HG02678 (cell line): ENCODE results near the gene ARFGAP3.

Source experiments
- ATAC-seq: cut with Tn5 transposase; IDR thresholded peaks from one replicate; pipeline ENCODE4 v1.9.1; 2021; ENCODE audit warnings: mild to moderate bottlenecking, moderate library complexity; ENCODE audit not compliant: unreplicated experiment

ARFGAP3 gene

DNA sequence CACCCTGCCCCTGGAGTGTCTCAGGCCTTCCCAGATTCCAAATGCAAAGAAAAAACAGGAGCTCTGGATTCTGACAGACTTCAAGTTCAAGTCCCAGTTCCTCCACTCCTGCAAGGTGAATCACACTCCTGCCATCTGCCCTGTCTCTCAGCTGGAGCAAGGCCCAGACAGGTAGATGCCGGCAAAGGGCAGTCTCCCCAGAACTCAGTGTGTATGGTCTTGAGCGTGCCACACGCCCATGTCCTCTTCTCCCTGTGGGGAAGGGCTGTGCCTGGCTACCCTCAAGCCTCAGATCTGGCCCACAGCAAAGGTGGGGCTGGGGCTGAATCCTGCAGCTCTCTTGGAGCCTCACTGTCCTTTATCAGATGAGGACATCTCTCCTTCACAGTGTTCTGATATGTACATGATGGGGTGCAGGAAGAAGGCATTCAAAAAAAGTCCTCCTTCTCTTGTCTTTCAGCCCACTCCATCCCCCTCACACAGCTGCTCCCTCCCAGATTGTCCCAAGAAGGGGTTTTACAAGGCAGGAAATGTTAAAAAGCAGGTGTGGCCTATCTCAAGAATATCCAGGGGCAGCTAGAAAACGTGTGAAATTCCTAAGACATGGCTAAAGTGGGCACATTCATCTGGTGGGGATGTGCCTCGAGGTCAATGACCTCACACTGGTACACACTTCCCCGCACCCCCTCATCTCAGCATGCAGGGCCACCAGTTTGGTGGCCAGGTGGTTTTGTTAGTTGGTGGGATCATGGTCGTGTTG lies 27.7 kb upstream of the ARFGAP3 start:
- ATAC-seq = no peak

- ATAC-seq = no peak
Observed at GRCh38 chr22:42883970-42884369, 26.9 kb upstream of the ARFGAP3 start.

DNA sequence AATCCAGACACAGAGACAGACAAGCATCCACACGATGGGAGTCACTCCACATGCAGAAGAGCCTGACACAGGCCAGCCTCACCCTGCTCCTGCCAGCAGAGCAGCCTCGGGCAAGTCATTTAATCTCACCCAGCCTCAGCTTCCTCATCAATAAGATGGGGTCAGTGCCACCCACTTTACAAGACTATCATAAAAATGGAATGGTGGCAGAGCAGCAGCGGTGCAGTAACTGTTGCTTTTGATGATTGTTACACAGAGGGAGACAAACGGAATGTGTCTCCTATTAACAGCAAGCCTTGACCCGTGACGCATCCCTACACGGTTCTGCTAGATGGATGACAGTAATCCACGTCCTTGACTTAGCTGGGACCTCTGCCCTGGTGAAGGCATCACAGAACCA lies 26.0 kb upstream of the ARFGAP3 start:
- no peak for ATAC-seq

DNA sequence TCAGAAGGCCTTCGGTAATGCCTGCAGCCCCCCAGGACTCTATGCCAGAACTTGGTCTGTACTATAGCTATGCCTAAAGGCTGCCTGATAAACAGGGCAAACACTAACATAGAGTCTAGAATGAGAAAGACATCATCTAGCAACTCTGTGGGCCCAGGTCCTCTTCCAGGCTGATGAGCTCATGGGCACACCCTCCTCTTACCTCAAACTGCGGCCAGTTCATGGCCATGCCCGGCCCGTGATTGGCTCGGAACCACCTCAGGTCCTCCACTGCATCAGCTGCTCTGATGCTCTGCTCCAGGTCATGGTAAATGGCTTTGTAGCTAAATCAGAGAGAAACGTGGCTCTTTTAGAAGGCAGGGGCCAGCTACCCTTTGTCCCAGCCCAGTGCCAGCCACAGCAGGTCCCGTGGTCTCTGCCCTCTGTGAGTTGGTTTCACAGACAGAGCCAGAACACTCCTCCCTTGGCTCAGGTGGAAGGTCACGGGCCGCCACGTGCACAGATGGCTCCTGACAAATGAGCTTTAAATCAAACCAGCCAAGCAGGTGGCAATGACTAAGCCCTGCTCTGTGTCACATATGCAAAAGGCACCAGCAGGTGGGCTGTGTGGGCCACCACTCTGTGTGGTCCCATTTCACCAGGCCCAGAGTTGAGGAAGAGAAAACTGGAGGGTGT lies 25.0 kb upstream of the ARFGAP3 start:
- ATAC-seq = no peak

DNA sequence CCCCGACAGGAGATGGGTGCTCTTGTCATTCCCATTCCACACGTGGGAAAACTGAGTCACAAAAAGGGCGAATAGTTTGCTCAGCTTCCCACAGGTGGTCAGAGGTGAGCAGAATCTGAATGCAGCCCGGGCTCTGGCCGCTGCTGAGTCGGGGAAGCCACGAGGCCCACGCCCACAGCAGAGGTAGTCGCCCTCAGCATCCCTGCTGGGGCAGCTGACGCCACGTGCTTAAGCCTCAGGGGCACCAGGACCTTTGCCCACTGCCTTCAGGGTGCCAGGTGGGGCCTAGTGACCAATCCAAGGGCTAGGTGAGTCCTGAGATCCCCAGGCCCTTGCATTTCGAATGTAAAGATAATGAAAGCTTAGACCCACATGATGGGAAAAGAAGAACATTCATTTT lies 24.2 kb upstream of the ARFGAP3 start:
- ATAC-seq = no peak

DNA sequence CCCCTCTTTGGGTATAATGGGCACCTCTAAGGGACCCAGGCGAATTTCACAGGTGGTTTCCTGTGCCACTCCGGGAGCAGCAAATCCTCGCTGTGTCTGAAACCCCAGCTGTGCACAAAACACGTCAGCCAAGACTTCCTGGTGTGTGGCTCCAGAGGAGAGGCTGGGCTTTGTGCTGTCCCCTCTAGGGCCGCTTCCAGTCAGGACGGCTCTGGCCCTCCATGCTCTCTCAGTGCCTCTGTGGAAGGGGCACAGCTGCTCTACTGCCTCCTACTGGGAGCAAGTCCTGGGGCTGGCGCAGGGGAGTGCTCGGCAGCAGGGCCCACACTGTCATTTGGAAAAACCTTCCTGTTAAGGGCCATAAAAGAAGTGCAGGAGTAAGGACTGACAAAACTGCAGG lies 23.7 kb upstream of the ARFGAP3 start:
- no peak for ATAC-seq

GRCh38 chr22:42879371-42880021 lies 22.4 kb upstream of the ARFGAP3 start:
- ATAC-seq = no peak

DNA sequence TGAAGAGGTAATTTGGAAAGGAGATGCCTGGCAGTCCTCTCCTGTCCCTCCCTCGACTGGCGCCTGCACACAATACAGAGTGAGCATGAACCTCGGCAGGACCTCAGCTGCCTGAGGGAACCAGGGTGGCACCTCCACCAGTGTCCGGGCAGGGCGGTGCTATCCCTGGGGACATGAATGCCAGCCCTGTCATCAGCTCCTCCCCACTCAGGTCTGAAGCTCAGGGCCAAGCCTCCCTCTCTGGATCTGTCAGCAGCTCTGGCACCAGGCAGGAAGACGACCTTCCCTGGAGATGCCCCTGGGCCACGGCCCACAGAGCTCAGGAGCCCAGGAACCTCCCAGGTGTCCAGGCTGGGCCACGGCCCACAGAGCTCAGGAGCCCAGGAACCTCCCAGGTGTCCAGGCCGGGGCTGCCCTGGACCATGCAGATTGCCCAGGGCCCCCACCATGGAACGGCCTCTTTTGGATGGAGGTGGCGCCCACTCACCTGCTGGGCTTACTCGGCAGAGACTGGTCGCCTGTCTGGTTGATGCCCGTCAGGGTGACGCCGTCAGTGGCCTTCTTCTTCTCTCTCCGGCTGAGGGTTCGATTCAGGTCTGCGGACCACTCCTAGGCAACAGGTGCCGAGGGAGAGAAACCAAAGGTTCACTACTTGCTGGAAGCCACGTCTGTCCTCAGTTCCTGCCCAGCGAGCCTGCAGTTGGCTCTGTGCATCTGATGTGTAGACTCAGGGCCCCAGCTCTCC lies 21.7 kb upstream of the ARFGAP3 start:
- no peak for ATAC-seq

DNA sequence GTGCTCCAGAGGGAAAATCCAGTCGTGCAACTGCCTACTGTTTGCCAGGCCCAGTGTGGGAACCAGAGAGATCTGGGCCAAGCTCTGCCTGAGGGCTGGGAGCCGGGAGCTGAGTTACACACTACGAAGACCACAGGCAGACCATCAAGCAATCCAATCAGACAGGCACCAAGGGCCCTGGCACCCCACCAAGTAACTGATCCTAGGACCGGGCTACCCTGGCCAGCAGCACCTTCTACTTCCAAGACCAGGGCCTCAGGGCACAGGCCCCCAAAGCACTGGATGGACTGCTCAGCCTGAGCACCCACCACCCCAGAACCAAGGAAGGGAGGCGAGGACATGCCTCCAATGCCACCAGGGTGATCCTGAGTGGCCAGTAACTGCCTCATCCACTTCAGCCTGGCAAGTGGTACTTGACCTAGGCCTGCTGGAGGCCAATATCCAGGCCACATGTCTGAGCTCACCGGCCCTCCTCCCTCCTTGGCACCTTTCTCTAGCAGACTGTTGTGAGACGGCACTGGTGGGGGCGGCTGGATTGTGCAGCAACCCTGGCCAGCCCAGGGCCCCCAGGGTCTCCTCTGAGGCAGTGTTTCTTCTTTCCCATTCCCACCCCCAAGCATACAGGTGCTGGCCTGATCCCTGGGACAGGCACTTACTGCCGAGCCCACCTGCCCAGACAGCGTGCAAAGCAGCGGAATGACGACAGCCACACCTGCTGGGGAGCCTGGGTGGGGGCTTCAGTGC lies 20.7 kb upstream of the ARFGAP3 start:
- no peak for ATAC-seq

GRCh38 chr22:42877158-42877557 lies 20.1 kb upstream of the ARFGAP3 start:
- no peak for ATAC-seq

- no peak for ATAC-seq
Observed at GRCh38 chr22:42876041-42876440, 19.0 kb upstream of the ARFGAP3 start.

DNA sequence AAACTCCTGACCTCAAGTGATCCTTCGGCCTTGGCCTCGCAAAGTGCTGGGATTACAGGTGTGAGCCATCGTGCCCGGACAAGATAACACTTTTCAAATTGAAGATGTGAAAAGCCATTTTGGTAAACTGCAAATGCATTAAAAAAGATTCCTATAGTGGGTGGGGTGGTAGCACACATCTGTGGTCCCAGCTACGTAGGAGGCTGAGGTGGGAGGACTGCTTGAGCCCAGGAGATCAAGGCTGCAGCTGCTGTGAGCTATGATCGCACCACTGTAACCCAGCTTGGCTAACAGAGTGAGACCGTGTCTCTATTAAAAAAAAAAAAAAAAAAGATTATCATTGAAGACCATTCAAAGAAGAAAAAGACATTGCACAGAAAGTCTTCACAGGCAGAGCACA lies 16.9 kb upstream of the ARFGAP3 start:
- ATAC-seq = no peak

- ATAC-seq = no peak
Observed at GRCh38 chr22:42873356-42873755, 16.3 kb upstream of the ARFGAP3 start.

DNA sequence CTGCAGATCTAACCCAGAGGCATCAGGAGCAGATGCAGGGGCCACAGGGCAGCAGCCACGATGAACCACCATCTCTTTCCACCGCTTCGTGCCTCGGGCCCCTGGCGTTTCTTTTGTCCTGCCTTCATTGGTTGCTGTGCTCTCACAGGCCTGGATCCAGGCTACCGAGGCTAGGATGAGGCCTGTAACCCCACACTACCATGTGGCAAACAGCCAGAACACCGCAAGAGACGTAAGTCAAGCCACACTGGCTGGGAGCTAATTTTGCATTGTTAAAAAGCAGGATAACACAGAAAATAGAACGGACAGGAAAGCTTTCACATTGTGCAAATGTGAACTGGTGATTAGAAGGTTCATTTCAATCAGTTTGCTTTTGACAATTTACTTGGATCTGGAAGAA lies 15.7 kb upstream of the ARFGAP3 start:
- ATAC-seq = no peak

DNA sequence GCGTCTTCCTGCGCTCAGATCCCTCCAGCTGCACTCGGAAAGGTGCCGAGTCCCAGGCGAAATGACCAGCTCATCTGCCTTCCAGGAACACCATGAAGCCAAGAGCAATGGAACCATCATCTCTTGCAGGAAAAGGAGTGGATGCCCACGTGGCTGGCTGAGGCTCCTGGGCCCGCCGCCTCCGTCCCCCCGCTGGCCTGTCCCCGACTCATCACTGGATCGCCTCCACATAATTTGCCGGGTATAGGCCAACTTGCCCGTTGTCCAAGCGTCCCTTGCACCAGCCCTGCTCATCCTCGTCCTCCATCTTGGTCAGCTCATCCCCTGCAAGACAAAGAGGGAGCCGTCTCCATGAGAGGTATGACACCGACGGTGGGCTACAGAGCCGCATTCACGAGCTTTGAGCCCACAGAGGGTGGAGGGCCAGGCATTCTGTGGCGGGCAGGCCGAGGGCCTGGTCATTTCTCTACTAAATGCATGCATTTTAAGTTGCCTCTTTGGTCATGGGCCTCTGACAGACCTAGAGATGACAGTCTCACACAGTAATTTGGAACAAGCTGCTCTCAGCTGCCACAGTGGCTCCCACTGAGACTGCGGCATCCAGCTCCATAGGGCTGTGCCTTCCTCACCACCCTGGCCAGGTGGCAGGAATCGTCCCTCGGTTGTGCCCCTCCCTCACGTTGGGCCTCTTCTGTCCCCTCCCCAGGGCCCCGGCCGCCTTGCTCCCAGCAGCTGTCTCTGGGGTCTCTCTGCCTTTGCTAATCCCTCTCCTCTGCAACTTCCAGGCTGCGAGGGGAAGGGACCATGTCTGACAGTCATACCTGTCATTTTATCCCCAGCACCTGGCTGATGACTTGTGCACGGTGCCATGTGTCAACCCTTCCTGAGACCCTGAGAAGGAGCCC lies 14.3 kb upstream of the ARFGAP3 start:
- no peak for ATAC-seq

- no peak for ATAC-seq
Observed at GRCh38 chr22:42869888-42870480, 12.9 kb upstream of the ARFGAP3 start.

- ATAC-seq = no peak
Observed at GRCh38 chr22:42869463-42869862, 12.4 kb upstream of the ARFGAP3 start.

GRCh38 chr22:42868751-42869251 lies 11.7 kb upstream of the ARFGAP3 start:
- no peak for ATAC-seq

DNA sequence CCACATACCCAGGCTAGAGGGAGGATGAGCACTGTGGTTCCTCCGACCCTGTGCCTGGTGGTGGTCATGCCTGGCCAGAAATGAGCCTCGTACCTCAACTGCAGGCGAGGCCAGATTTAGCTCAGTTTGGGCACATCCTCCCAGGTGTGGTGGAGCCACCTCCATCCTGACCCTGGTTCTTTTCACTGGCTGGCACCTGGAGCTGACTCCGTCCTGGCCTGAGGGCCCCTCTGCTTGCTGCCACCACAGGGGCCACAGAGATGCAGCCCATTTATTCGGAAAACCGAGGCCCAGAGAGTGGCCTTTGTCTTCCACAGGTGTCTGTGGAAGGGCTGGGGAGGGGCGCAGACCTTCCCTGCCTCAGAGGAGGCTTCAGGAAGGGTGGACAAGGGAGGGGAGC lies 9.0 kb upstream of the ARFGAP3 start:
- ATAC-seq = no peak
